HG02840 (cell line): ENCODE results near the gene SV2C.
"Not testable (repeated sequence)": the region's sequence is repeated elsewhere in the genome, so short reads cannot be mapped to it uniquely, and the experiment has no call there.

Source experiments
- ATAC-seq: cut with Tn5 transposase; IDR thresholded peaks from one replicate; pipeline ENCODE4 v1.9.1; 2021; ENCODE audit warnings: mild to moderate bottlenecking, moderate library complexity, moderate number of reproducible peaks; ENCODE audit not compliant: unreplicated experiment, low FRiP score

Gene SV2C, protein sequence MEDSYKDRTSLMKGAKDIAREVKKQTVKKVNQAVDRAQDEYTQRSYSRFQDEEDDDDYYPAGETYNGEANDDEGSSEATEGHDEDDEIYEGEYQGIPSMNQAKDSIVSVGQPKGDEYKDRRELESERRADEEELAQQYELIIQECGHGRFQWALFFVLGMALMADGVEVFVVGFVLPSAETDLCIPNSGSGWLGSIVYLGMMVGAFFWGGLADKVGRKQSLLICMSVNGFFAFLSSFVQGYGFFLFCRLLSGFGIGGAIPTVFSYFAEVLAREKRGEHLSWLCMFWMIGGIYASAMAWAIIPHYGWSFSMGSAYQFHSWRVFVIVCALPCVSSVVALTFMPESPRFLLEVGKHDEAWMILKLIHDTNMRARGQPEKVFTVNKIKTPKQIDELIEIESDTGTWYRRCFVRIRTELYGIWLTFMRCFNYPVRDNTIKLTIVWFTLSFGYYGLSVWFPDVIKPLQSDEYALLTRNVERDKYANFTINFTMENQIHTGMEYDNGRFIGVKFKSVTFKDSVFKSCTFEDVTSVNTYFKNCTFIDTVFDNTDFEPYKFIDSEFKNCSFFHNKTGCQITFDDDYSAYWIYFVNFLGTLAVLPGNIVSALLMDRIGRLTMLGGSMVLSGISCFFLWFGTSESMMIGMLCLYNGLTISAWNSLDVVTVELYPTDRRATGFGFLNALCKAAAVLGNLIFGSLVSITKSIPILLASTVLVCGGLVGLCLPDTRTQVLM

DNA sequence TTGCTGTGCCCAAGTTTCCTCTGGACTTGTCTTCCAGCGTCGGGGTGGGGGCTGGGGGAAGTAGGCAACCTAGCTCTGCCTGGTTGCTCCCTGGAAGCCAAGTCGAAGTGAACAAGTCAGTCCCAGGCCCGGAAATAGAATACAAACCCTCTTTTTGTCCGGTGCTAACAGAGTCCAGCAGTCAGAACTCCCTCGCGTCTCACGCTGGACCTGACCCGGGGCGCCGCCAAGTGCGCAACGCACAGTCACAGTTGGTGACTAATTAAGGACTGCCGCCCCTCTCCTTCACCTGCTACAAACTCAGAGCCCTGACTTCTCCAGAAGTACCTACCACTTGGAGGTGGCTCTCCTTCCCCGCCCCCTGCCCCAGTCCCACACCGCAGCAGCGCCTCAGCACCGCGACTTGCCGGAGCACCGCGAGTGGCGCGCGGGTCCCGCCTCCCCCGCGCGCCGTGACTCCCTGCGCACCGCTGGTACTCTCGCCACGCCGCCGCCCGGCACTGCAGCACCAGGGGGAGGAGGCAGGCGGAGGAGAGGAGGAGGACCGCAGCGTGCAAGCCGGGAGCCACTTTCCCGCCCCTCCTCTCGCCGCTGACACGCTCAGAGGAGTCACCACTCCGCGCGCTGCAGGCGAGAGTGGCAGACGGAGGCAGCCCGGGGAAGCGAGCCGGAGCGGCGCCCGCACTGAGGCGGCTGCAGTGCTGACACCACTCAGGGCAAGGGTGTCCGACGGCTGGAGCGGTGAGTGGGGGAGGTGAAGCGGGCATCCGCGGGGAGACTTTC lies at the start of gene SV2C:
SV2C (plus strand) TSS at position 612 of the 783 bp plus-strand sequence. CDS start 48,368 bp downstream, outside the sequence.
- ATAC-seq: no peak

DNA sequence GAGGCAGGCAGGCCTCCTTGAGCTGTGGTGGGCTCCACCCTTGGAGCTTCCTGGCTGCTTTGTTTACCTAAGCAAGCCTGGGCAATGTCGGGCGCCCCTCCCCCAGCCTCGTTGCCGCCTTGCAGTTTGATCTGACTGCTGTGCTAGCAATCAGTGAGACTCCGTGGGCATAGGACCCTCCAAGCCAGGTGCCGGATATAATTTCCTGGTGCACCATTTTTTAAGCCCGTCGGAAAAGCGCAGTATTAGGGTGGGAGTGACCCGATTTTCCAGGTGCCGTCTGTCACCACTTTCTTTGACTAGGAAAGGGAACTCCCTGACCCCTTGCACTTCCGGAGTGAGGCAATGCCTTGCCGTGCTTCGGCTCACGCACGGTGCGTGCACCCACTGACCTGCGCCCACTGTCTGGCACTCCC lies 45.4 kb upstream of the SV2C start:
- not testable (repeated sequence) for ATAC-seq

DNA sequence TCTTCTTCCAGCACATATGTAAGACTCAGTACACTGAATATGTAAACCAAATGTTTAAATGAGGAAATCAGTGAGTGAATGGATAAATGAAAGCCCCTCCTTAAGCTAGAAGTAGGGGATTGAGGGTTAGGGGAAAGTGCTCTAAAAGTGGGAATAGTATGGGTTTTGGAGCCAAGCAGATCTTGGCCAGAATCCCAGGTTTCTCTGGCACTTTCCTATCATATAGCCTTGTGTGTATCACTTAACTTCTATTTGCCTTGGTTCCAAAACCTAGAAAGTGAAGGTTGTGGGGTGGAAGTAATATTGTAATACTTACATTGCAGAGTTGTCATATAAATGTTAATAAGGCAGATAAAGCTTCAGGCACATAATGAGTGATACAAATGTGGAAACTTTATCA lies 45.0 kb upstream of the SV2C start:
- ATAC-seq: no peak

DNA sequence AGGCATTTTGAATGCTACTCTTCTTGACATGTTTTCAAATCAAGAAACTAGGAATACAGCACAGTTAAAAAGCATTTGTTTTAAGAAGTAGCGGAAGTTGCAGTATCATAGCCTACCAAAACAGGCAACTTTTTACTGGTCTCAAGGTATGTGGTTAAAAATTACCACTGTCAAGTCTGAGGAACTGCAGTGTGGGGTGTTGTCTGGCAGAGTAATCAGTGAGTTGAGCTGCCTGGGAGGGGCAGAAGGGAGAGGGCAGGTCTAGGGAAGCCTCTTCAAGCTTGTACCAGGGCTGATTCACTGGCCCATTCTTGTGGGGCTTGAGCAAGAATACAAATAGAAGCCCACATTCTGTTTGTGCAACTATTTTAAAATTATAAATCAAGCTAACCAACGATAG lies 42.4 kb upstream of the SV2C start:
- ATAC-seq: no peak

DNA sequence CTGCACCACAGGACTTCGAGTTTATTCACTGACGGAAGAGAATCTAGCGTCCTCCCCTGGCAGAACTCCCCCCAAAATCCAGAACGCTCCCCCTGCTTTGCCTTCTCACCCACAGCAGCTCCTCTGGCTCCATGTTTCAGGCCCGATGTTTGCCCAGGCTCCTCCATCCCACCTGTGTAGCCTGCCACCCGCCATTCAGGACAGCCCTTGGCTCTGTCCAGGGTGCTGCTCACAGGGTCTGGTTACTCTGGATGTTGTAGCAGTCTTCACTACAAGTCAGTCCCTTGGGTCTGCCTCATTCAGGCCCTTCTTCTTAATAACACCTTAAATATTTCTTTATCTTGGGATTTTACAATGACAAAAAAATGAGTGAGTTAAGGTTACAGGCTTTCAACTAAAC lies 41.3 kb upstream of the SV2C start:
- no peak for ATAC-seq

DNA sequence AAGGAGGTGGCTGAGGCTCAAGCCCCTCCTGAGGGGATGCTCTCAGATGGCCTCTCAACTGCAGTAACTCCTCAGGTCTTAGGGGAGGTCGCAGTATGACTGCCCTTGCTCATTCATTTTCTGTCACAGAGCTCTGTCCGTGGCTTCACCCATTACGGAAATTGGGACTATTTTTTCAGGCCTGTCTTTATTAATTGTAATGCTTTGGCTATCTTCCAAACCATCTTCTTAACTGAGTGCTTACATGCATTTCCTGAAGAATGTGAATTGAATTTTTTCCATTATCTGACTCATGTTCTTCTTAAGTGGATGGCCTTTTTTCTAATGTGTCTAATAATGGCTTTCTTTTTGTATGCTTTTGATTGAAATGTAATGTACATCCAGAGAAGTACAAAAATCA lies 36.4 kb upstream of the SV2C start:
- ATAC-seq: no peak

DNA sequence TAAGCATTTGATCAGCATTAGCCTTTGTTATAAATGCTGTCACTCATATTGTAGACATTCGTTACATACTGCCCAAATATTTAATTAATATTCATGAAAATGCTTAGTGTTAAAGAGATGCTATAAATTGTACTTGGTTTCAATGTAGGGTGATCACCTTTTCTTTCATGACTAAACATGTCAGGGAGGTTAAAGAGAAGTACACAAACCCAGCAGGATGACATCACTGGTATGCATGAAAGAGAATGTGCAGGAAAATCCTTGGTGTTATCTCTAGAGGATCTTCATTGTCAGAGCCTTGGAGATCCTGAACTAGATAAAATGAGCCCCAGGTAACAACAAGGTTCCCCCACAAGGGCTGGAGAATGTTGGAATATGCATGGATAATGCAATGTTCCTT lies 33.0 kb upstream of the SV2C start:
- ATAC-seq: no peak

DNA sequence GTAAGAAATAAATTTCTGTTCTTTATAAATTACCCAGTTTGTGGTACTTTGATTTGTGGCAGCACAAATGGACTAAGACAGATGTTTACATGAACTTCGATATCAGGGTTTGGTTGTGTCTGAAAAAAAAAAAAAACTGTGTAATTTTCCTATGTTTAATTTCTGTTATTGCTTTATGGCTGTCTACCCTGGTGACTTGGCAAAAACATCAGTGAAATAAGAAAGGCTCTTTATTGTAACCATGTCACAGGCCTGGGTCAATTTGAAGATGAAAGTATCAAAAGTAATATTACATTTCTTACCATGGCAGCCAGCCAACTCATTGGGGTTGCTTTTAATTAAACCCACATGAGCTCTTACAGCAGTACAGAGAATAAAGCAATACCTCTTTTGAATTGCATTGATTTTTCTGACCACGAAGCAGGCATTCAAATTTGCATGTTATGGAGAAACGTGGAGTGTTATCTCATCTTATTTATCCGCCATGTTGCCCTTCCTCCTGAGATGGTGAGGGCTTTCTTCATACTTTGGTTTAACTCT lies 20.6 kb upstream of the SV2C start:
- no peak for ATAC-seq

DNA sequence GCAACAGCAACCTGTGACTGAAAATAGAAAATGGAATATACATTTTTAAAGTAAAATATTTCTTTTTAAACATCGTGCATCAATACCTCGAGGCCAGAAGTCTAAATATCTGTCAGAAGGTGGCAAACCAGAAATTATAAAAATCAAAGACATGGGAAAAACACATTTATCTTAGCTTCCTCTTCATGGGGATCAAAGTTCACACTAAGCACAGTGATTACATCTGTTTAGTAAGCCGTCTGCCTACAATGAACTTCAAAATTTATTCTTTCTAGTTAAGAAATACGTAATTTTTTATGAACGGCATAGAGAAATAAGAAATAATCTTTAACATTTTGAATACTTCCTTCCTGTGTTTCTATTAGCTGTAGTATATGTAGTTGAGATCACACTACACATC lies 17.9 kb upstream of the SV2C start:
- ATAC-seq: no peak

DNA sequence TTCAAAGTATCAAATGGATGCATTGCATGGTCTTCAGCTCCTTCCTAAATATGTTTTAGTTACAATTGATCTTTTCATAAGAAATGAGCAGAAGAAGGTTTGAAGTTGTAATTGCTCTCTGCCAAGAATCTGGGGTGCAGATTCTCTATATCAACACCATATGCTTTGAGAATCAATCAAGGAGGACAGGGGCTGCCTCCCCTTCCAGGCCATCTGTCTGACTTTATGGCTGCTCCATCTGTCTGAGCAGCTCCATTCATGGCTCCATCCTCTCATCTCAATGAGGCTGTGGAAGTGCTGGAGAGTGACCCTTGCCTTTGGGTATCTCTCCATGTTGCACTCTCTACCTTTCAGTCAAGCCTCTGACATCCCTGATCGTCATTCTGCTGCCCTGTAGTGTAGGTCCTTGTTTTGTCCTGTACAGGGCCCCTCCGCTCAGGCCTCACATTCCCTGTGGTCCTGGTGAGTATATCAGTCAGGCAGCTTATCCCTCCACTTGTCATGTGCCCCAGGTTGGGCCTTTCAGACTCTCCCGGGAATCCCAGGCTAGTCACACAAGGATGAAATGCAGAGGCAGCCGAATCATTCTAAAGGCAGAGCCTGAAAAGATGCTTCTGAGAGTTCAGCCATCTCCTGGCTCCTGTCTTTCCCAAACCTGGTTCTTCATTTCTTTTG lies 14.0 kb upstream of the SV2C start:
- no peak for ATAC-seq

DNA sequence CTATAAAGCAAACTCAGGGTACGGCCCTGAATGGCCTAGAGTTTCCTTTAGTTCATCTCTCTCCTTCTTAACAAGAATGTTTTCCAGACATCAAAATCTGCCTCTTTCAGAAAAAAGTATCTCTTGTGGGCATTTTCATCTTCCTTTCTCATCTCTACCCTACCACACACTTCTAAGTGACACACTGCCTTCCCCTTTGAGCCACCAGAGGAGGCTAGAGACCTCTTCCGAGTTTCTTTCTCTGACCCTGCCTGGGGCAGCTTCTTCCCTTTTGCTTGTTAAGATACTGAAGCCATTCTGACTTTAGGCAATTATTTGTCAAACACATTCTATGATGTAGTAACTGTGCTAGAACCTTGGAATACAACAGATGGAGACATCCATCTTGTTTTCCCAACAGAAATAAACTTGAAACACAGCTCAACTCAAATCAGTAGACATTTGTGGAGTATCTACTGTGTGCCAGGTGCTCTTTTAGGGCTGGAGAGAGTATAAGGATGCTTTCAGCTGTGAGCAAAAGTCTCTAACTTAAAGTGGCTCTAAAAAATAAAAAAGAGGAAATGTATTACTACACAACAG lies 8.6 kb upstream of the SV2C start:
- no peak for ATAC-seq

DNA sequence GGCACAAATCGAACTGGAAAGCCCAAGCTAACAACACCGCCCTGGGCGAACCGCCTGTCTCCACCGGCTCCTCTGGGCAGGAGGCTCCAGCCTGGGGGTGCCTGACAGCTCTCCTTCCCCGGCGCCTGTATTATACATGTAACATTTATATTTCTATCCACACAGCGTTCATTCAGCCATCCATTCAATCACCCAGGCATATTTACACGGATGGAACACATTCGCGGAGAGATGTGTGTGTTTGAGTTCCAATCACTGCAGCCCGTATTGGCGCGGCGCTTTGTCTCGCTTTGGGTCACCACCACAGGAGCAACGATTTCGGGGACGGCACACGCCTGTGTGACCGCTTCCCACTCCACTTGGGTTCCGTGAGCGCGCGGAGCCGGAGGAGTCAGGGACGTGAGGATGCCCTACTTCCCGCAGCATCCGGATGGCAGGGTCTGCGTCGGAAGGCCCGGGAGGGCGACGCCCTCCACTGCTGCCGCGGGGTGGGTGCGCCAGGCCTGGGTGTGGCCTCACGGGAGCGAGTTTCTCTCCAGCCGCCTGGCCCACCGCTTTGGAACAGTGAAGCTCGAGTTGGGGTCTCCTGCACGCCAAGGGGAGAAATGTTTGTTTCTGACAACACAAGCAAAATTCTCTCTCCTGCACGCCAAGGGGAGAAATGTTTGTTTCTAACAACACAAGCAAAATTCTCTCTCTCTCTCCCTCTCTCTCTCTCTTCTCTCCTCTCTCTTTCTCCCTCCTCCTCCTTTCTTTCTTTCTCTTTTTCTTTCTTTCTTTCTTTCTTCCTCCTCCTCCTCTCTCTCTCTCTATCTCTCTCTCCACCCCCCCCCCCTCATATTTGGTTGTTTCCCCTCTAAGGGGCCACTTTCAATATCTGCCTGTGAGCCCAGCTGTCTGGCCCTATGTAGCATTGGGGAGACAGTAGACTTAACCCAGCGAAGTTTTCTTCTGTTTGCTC lies 1.1 kb upstream of the SV2C start:
- ATAC-seq: no peak

DNA sequence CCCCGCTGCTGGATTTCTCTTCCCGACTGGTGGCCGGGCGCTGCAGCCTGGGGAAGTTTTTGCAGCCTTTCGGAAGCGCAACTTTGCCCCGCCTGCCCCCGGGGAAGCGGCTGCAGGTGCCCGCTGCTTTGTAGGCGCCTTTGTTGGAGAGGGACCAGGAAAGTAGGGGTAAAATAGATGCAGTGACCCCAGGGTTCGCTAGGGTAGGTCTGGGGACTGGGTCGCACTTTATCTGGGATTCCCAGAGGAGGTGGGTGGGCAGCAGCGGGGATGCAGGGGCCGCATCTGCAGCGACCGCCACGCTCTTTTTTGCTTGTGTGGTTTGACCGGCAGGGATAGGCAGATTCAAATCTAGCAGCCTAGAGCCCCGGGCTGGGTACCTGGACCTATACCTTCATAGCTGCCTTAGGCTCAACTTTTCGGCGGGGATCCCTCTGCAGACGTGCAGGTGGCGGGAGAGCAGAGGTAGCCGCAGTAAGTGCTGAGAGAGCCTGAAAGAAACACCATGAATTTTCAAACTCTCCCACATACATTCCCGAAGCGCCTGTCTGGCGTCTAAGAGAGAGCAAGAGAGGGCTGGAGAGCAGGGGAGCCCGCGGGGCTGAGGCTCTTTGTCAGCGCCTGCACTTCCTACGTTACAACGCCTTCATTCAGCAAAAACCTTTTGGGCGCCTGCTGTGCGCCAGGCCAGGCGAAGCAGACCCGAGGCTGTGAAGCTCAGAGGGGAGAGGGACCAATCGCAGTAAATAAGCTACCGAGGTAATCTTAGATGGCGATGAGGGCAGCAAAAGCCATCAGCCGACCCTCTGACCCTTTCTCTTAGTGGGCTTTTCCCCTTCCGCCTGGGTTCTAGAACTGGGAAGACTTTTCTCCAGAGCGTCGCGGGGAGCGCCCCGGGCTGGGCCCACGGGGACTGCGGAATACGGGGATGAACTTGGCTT lies 642 bp downstream of the SV2C start:
- no peak for ATAC-seq

DNA sequence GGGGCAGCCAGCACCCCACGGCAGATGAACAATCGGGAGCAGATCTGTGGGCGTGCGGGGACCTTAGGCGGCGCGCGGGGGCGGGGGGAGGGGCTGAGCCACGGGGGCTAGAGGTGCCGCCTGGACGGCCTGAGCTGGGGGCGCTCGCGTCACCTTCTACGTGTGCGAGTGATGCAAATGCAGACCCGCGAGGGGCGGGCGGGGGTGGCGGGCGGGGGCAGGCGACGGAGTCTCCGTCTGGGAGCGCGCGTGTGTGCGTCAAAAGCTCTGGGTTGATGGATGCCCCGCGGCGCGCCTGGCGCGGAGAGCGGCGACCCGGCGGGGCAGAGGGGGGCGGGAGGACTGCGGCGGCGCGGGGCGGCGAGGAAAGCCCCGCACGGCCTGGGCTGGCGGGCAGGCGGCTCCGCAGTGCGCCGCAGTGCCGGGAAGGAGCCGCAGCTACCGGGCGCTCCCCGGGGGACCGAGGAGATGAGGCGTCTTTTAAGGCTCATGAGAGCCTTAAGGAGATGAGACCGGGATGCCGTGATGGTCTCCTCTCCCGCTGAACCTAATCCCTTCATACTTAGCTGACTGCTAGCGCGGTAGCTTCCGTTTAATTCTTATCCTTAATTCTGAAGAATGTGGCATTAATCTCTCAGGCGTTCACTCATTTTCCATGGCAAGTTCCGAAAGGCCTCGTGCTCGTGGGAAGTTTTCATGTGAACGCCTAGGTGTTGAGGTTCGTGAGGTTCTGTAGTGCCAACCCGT lies 1.5 kb downstream of the SV2C start:
- ATAC-seq: no peak

DNA sequence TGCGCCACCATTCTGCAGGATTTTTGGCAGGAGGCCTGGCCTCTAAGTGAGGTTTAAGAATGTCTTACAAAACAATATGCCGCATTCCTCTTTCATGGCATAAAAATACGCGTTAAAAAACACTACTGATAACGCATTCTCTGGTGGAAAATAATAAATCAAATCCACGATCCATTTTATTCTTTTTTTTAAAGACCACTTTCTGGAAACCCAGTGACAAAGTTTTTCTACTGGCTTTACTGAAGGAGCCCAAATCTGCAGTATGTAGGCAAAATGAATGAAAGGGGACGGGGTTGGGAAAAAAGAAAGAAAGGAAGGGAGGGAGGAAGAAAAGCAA lies 2.0 kb downstream of the SV2C start:
- no peak for ATAC-seq

DNA sequence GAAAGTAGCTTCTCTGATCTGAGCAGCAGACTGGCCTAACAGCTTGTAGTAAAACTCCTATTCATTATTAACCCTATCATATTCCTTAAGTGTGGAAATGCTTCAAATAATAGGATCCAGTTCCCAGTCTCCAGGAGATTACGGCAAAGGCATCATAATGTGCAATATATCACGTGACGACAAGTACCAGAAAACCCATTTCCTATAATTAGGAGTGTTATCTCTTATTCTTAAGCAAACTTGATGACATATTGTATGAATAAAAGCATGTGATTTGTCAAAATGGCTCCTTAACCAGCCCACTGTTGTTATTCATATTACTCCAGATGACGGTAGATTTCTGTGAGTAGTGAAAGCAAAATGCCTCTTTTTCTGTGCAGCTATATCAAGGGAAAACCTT lies 2.9 kb downstream of the SV2C start:
- no peak for ATAC-seq

DNA sequence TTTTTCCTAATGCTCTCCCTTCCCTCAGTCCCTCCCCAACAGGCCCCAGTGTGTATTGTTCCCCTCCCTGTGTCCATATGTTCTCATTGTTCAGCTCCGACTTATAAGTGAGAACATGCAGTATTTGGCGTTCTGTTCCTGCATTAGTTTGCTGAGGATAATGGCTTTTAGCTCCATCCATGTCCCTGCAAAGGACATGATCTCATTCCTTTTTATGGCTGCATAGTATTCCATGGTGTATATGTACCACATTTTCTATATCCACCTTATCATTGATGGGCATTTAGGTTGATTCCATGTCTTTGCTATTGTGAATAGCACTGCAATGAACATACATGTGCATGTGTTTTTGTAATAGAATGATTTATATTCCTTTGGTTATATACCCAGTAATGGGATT lies 6.0 kb downstream of the SV2C start:
- not testable (repeated sequence) for ATAC-seq
